ACC112 (cell line): Measurements from ENCODE around the gene CHP2.
"Not testable (repeated sequence)": the region's sequence is repeated elsewhere in the genome, so short reads cannot be mapped to it uniquely, and the experiment has no call there.

ENCODE experiments used
- H2AFZ ChIP-seq: fragments of 200-600 bp; sonication (generic); one replicate; pipeline ENCODE4 v1.6.0; 2017; ENCODE audit warnings: antibody characterized with exemption, low read length; ENCODE audit not compliant: unreplicated experiment
- H3K27ac ChIP-seq: fragments of 200-600 bp; sonication (generic); 2 replicates; pipeline ENCODE4 v1.5.1; 2014; ENCODE audit warnings: low read depth, mild to moderate bottlenecking, antibody characterized with exemption, low read length, moderate library complexity
- H3K27me3 ChIP-seq: fragments of 200-600 bp; sonication (generic); 2 replicates; pipeline ENCODE4 v1.6.1; 2014; ENCODE audit warnings: mild to moderate bottlenecking, antibody characterized with exemption, low read length, moderate library complexity, mixed read lengths; ENCODE audit not compliant: insufficient read depth
- H3K36me3 ChIP-seq: fragments of 200-600 bp; sonication (generic); 2 replicates; pipeline ENCODE4 v1.6.1; 2016; ENCODE audit warnings: mild to moderate bottlenecking, antibody characterized with exemption, low read length, moderate library complexity, mixed read lengths; ENCODE audit not compliant: insufficient read depth
- H3K4me1 ChIP-seq: fragments of 200-600 bp; sonication (generic); one replicate; pipeline ENCODE4 v1.6.1; 2016; ENCODE audit warnings: low read length, mixed read lengths; ENCODE audit not compliant: insufficient read depth, unreplicated experiment, control insufficient read depth
- H3K4me3 ChIP-seq: fragments of 200-600 bp; sonication (generic); 2 replicates; pipeline ENCODE4 v1.5.1; 2014; ENCODE audit warnings: mild to moderate bottlenecking, low read depth, low read length
- H3K79me2 ChIP-seq: fragments of 200-600 bp; sonication (generic); one replicate; pipeline ENCODE4 v1.6.0; 2016; ENCODE audit warnings: low read length; ENCODE audit not compliant: control insufficient read depth, unreplicated experiment, insufficient read depth

The CHP2 gene

GRCh38 chr16:23745263-23745662 lies 9.6 kb upstream of the CHP2 start:
- Histone ChIP-seq H3K27ac (no peak overlapping the region), H3K27me3 (peaks cover 45% of the 10 kb centered on the region), H3K79me2 (no peaks in the 10 kb centered on the region), H3K36me3 (no peaks in the 10 kb centered on the region), H3K4me3 (no peak overlapping the region), H2AFZ (no peak overlapping the region), H3K4me1 (no peaks in the 10 kb centered on the region)

- no peaks in the 10 kb centered on the region for H3K36me3 ChIP-seq
- no peak overlapping the region for H2AFZ ChIP-seq
- no peak overlapping the region for H3K4me3 ChIP-seq
- H3K79me2 ChIP-seq, result no peaks in the 10 kb centered on the region
- H3K27ac ChIP-seq, result no peak overlapping the region
- H3K27me3 ChIP-seq, result peaks cover 33% of the 10 kb centered on the region
- no peaks in the 10 kb centered on the region for H3K4me1 ChIP-seq
Observed at GRCh38 chr16:23748630-23749029, 6.2 kb upstream of the CHP2 start.

- H3K27ac ChIP-seq, H3K79me2 ChIP-seq, H3K36me3 ChIP-seq, H3K4me1 ChIP-seq, H3K4me3 ChIP-seq, H2AFZ ChIP-seq: not testable (repeated sequence)
- peaks cover 40% of the 10 kb centered on the region for H3K27me3 ChIP-seq
Observed at GRCh38 chr16:23751053-23751452, 3.8 kb upstream of the CHP2 start.

GRCh38 chr16:23753908-23754593 lies 775 bp upstream of the CHP2 start:
- Histone ChIP-seq H3K79me2 (no peaks in the 10 kb centered on the region), H3K27ac (no peak overlapping the region), H2AFZ (no peak overlapping the region), H3K27me3 (peaks cover 54% of the 10 kb centered on the region), H3K36me3 (no peaks in the 10 kb centered on the region), H3K4me1 (no peaks in the 10 kb centered on the region), H3K4me3 (no peak overlapping the region)

- Histone ChIP-seq H3K36me3 (no peaks in the 10 kb centered on the region), H3K4me3 (no peak overlapping the region), H3K79me2 (no peaks in the 10 kb centered on the region), H2AFZ (no peak overlapping the region), H3K27ac (no peak overlapping the region), H3K27me3 (peaks cover 54% of the 10 kb centered on the region), H3K4me1 (no peaks in the 10 kb centered on the region)
Observed at GRCh38 chr16:23755484-23755809, 621 bp downstream of the CHP2 start.

- H3K36me3 ChIP-seq, result no peaks in the 10 kb centered on the region
- H3K27ac ChIP-seq, result no peak overlapping the region
- H2AFZ ChIP-seq, result no peak overlapping the region
- no peaks in the 10 kb centered on the region for H3K79me2 ChIP-seq
- no peak overlapping the region for H3K4me3 ChIP-seq
- peaks cover 54% of the 10 kb centered on the region for H3K27me3 ChIP-seq
- H3K4me1 ChIP-seq, result no peaks in the 10 kb centered on the region
Observed at GRCh38 chr16:23757116-23757515, 2.3 kb downstream of the CHP2 start.

- H3K36me3 ChIP-seq, result no peaks in the 10 kb centered on the region
- H3K27ac ChIP-seq, result no peak overlapping the region
- no peak overlapping the region for H2AFZ ChIP-seq
- H3K4me1 ChIP-seq, result no peaks in the 10 kb centered on the region
- peaks cover 50% of the 10 kb centered on the region for H3K27me3 ChIP-seq
- no peaks in the 10 kb centered on the region for H3K79me2 ChIP-seq
- H3K4me3 ChIP-seq, result no peak overlapping the region
Observed at GRCh38 chr16:23757937-23758619, 3.3 kb downstream of the CHP2 start.

- no peak overlapping the region for H2AFZ ChIP-seq
- no peaks in the 10 kb centered on the region for H3K4me1 ChIP-seq
Observed at GRCh38 chr16:23765933-23766332, 11.1 kb downstream of the CHP2 start.

GRCh38 chr16:23768581-23768980 lies 13.8 kb downstream of the CHP2 start:
- Histone ChIP-seq H3K36me3 (no peaks in the 10 kb centered on the region), H3K27me3 (no peaks in the 10 kb centered on the region), H3K79me2 (no peaks in the 10 kb centered on the region), H3K4me1 (no peaks in the 10 kb centered on the region), H3K27ac (no peak overlapping the region), H3K4me3 (no peak overlapping the region), H2AFZ (no peak overlapping the region)

More at GRCh38 chr16:23765933-23766332, 11.1 kb downstream of the CHP2 start:
- Histone ChIP-seq H3K4me3 (no peak overlapping the region), H3K36me3 (no peaks in the 10 kb centered on the region), H3K27me3 (no peaks in the 10 kb centered on the region), H3K79me2 (no peaks in the 10 kb centered on the region), H3K27ac (no peak overlapping the region)

GRCh38 chr16:23771027-23771426 lies 16.2 kb downstream of the CHP2 start:
- H3K36me3 ChIP-seq, result no peaks in the 10 kb centered on the region
- H3K27ac ChIP-seq, result no peak overlapping the region
- no peak overlapping the region for H2AFZ ChIP-seq
- H3K4me1 ChIP-seq, result no peaks in the 10 kb centered on the region
- no peak overlapping the region for H3K4me3 ChIP-seq
- no peaks in the 10 kb centered on the region for H3K79me2 ChIP-seq
- H3K27me3 ChIP-seq, result no peaks in the 10 kb centered on the region

- no peaks in the 10 kb centered on the region for H3K79me2 ChIP-seq
- no peak overlapping the region for H3K4me3 ChIP-seq
- no peaks in the 10 kb centered on the region for H3K36me3 ChIP-seq
- no peak overlapping the region for H2AFZ ChIP-seq
- H3K4me1 ChIP-seq, result no peaks in the 10 kb centered on the region
- no peak overlapping the region for H3K27ac ChIP-seq
- H3K27me3 ChIP-seq, result no peaks in the 10 kb centered on the region
Observed at GRCh38 chr16:23771642-23772041, 16.8 kb downstream of the CHP2 start.
